GM18511 (cell line): ENCODE measurements around the gene CAPZB.

ENCODE experiments used
- ATAC-seq: cut with Tn5 transposase; IDR thresholded peaks from one replicate; pipeline ENCODE4 v1.9.1; 2021; ENCODE audit warnings: mild to moderate bottlenecking, moderate library complexity; ENCODE audit not compliant: unreplicated experiment

The CAPZB gene

DNA sequence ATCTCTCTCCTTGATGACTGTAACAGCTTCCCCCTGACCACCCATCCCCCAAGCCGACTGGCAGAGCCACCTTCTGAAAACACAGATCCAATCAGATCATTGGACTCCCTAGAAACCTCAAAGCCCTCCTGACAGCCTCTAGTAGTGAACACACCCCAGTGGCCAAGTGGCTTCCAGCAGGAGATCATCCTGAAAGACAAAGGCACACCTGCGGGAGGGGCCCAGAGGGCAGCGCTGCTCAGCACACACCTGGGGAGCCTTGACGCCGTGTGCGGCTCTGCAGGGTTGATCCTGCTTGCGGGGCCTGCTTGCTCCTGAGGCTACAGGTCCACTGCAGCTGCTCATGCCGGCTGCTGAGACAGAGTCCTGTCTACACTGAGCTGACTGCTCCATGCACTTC, 131.7 kb downstream of the CAPZB start:
- ATAC-seq: no peak

DNA sequence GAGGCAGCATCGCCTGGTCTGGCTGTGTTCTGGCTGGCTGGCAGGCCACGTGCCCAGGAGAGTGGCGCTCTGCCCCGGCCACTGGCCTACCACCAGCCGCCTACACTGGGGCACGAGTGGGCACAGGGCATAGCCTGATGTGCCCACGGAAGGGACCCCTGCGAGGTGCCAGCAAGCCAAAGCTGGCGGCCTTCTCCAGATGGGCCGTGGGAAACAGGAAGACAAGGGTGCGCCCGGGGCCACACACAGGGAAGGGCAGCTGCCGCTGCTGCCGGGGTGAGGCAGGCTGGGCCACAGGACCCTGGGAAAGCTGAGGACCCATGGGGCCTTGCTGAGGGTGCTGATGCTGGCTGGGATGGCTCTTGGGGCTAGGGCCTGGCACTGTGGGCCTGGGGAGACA, 132.5 kb downstream of the CAPZB start:
- no peak for ATAC-seq

DNA sequence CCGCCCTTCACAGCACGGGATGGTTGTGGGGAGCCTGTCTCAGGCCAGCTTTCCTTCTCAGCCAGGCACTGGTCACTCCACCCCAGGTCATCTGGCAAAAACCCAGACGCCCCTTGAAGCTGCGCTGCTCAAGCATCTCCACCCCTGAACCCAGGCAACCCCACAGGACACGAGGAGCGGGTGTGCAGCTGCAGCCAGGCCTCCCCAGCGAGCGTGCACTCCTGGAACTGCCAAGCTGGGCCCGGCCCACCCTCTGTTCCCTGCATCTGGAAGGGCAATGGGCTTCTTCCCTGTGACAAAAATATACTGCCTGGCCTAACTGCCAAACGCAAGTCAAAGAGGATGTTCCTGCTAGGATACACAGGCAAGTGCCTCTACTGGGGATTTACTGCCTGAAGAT, 133.5 kb downstream of the CAPZB start:
- no peak for ATAC-seq

DNA sequence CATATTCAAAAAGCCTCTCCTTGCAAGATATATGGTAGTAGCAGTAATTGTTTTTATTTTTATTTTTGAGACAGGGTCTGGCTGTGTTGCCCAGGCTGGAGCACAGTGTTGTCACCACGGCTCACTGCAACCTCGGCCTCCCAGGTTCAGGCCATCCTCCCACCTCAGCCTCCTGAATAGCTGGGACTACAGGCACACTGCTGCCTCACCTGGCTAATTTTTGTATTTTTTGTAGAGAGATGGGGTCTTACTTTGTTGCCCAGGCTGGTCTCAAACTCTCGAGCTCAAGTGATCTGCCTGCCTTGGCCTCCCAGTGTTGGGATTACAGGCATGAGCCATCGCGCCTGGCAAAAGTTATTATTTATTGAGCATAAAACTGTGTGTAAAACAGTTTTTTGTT, 134.8 kb downstream of the CAPZB start:
- no peak for ATAC-seq

DNA sequence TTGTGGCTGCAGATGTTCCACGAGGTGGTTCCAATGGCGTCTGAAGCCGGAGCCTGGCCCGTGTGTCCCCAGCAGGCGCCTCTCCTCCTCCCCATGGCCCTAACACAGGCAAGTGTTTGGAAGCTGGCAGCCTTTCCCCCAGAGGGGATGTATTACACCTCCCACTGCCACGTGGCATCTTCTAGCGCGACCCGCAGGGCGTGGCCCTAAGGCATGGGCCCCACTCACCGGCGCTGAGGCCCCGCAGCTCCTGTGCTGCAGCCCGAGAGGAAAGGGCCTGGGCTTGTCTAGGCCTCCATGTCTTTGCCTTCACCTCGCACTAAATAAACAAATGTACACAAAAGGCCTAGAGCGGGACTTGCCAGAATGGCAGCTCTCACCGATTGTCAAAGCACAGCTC, 135.3 kb downstream of the CAPZB start:
- ATAC-seq: no peak

DNA sequence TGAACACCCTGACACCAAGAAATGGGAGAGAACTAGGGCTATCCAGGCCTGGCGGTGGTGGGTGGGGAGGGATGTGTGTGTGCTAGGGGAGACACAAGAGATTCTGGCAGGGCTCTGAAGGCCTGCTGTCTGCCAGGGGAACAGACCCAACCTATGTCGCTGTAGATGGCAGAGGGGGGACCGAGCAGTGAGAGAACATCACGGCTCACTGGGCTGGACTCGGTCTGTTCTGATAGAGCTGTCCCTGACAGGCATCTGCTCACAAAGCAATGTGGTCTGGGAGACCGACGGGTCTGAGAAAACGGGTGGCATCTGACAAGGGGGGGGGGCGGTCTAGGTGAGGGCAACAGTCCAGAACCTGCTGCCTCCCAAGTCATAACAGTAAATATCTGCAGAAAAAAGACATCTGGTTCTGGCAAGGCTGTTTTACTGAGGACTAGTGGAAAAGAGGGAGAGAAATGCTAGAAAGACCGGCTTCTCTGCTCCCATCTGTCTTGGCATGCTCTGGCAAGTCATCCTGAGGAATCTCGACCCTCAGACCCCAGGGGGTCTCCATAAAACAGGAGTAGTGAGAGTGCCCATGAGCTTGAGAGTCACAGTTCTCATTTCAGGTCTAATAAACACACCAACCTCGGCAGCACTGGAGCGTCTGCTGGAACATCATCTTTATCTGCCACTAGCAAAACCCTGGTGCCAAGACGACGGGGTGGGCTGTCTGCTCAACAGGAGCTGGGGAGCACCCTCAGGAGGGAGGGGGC, 136.7 kb downstream of the CAPZB start:
- no peak for ATAC-seq

DNA sequence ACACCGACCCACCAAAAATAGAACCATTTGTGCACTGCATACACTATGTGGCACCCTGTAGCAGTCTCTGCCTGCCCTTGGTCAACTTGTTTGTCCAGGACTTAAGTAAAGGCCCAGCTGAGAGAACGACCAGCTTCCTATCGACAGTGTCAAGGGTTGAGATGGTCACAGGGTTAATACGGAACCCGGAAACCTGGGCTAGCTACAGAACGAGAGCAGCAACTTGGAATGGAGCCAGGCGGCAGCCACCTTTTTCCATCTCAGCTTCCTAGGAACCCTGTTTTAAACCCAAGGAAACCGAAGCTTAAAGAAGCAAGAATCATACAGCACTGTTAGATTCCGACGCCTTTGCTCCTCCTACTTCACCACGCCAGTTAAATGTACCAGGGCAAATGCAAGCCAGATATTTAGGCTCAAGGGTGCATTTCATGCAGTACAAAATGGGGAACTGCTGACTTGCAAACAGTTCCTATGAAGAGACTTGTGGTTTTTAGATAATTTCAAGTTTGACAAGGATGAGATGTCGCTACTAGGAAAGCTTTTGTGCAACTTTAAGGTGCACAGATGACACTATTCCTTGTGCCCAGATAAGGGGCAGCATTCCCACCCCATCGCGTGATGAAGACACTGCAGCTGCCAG, 137.7 kb downstream of the CAPZB start:
- ATAC-seq: no peak

DNA sequence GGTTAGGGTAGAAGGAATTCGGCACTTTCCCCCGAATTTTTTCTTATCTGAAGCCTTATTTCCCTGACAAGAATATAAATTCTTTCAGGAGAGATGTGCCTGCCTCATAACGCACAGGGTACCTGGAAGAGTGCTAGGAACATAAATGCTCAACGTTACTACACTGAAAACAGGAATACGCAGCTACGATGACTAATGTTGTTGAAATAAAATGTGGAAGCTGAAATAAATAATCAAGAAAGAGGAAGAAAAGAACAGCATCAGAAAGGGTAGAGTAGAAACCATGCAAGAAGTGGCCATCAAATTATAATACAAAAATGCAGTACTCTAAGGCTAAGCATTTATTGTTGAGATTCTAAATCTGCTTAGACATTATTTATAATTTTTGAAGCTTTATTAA, 139.3 kb downstream of the CAPZB start:
- no peak for ATAC-seq

DNA sequence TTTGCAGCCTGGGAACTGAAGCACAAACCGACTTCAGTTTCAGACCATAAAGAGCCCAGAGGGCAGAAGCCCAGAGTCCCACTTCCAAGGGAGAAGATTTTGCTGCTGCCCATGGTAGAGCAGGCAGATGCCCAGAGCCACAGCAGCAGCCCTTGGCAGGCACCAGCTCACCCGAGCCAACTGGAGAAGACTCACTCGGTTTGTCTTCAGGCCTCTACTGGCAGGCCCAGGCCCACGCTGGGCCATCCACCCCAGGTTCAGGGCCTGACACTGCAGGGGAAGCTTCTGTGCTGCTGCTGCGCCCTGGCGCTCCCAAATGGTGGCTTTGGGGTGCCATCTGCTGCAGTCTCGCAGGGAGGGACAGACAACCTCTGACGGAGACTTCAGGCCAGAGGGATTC, 139.9 kb downstream of the CAPZB start:
- no peak for ATAC-seq

DNA sequence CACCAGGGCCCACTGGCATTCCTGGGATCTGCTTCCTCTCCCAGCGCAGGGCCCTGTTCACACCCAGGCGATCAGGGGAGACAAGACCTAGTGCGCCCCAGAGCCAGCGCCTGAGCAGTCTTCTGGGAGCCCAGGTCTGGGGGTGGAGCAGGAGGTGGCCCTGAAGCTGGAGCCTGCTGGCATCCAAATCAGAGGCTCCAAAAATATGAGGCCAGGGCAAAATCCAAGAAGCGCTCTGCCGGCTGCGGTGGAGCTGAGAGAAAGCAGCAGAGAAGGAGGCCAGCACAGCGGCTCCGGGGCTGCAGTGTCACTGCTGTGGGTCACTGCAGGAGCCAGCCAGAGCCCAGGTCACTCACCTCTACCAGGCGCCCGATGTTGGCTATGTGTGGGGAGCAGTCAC, 140.5 kb downstream of the CAPZB start:
- ATAC-seq: no peak

DNA sequence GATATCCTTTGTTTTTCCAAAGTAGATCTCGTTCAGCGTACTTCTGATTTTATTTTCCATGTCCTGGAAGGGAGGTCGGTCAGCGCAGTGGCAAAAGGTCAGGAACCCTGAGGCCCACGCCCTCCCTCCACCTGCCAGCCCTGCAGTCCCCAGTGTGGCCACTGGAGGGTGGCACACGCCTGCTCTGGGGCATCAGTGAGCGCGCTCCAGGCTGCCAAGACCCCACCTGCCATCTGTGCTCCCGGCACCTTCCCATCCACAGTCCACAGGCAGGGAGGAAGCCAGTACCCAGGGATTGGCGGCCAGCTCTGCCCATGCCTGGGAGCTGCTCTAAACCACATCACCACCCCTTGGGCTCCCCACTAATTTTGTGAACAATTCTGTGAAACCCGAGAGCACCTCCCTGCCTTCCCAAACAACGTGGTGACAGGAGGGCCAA, 140.9 kb downstream of the CAPZB start:
- no peak for ATAC-seq

DNA sequence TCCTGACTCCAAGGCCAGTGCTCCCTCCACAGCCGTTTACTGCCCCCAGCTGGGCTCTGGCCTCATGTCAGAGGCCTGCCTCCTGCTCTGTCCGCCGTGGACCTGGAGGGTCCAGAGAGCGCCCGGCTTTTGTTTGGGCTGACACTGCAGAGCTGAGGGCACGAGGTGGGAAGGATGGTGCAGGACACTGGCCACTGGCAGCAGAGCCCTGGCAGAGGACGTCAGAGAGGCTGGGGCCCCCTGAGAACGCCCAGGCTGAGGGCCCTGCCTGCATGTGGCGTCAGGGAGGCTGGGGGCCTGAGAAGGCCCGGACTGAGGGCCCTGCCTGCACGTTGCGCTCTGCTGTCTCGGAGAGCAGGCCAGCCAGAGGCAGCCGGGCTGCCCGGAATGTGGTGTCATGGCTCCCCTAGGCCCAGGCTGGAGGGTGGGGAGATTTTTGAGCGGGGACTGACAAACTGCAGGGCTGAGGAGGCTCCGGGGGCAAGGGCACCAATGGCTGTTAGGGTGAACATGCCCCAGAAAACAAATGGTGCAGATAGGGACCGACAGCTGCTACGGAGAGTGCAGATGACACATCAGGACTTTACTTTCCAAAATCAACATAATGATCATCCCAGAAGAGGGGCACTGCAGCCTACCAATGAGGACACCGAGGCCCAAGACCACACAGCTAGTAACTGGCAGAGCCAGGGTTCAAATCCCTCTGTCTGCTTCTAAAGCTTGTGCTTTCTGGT, 141.6 kb downstream of the CAPZB start:
- ATAC-seq: no peak

DNA sequence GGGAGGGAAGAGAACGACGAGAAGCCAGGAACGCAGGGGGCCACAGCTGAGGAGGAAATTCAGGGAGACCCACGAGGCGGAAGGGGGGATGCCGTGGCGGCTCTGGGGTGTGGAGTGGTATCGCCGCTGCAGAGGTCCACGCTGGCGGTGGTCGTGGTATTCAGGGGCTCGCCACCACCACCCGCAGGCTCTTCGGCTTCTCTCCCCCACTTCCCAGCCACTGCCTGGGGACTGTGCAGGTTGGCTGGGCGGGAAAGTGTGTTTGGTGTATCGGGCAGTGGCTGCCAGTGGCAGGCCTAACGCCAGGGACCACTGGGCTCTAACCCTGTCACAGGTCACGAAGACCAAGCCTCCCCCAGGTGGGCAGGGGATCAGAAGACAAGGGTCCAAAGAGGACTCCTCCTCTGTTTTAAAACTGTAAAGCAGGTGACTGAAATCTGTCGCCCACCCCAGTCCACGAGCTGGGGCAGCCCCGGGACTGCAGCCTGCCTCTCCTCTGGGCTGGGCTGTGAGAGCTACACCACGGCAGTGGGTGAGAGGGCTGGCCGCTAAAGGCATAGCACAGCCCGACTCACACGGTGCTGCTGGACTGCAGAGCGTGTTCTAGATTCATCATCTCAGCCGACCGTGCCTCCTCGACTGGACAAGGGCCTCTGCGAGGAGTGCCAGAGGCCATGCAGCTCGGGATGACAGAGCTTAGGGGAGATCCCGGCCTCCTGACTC, 142.3 kb downstream of the CAPZB start:
- no peak for ATAC-seq

DNA sequence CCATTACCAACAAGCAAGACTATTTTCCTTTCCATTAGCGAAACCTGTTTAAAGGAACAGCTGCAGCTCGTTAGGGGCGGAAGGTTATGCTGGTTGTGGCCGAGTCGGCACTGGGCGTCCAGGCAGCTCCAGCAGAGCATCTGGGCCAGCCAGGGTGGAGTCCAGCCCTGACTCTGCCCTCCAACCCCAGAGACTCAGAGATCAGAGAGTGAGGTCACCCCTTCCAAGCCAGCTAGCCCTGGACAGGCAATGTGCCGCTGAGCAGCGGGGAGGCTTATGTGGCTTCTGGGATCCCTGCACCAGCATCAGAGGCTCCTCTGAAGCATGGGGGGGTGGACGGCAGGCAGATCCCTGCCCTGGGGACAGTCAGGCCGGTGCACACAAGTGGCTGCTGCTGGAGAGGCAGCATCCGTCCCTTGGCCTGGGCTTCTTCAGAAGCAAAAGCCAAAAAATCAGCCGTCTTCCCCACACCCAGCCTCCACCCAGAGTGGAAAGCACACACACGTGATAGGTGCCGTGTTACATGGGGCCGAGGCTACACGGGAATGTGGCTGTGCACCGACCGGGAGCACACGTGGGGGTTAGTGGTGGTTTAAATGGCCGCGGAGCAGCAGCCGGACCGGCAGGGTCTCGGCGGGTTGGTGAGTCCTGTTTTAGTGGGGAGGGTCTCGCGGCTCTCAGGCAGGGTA, 143.1 kb downstream of the CAPZB start:
- ATAC-seq: no peak

DNA sequence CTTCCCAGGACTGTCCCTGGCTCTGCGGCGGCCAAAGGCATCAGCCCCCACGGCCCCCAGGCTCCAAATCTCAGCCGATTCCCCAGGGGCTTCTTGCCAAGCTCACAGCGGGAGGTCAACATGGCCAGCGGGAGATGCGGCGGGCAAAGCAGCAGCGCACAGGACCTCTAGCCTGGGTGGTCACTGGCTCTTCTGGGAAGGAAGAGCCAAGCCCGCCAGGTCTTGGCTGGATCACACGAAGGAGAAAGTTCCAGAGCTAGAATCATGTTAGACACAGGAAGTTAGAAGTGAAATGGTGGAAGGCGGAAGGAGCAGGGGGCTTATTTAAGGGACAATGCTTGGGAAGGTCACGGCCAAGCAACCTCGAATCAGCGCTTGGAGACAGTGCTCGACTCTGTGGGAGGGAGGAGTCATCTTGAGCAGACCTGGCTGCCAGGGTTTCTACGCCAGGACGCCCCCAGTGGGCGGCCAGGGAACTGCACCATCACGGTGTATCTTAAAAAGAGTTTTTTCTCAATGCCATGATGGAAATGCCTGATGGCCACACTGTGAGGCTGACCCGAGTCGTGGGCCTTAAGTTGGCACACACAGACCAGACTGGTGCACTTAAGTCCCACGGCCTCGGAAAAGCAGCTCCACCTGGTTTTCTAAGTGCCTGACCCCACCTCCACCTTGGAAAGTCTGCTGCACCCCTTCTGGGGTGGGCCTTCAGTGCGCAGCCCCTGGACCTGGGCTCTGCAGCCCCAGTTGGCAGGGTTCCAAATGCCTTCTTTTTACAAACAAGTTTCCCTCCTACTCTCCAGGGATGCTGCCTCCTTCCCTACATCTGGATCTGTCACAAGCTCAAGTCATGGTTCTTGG, 143.9 kb downstream of the CAPZB start:
- no peak for ATAC-seq

DNA sequence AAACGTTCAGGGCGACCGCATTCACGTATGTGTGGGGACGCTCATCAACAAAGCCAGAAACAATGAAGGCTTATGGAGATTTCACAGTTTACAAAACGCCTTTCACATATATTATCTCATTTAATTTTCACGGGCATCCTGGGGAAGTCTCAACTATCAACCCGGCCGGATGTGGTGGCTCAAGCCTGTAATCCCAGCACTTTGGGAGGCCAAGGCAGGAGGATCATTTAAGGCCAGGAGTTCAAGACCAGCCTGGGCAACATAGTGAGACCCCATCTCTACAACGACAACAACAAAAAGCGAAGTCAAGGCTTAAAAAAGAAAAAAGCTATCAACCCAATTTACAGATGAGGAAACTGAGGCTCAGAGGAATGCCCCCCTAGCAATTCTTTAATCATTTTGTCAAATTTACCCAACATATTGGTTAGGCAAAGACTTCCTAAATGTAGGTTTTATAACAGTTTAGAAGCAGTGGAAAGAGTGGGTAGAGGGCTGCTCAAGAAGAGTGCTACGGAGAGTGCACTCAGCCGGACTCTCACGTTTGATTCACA, 144.9 kb downstream of the CAPZB start:
- no peak for ATAC-seq

DNA sequence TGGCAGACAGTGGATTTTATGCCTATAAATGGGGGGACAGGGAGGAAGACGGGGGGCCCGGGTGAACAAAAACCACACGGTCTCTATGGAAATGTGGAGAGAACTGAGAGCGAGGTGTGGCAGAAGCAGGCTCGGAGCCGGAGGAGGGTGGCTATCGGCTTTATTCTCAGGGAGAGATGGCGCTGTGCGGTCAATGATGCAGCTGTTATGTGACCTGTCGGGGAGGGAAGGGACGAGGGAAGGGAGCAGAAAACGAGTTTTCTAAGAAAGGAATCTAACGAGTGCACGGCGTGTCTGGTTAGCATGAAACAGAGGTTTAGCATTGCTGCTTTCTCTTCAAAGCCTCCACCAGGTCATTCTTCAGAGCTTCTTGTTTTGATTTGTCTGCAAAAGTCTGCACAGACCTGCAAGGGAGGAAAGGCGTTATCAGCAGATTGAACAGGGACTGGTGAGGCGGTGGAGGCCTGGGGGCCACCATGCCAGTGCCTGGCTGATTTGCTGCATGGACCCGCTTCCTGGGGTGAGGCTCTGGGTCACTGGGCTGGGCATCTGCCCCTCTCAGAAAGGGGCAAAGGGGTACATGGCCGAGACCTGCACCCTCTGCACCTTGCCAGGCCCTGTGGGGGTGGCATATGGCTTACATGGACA, 146.0 kb downstream of the CAPZB start:
- no peak for ATAC-seq

DNA sequence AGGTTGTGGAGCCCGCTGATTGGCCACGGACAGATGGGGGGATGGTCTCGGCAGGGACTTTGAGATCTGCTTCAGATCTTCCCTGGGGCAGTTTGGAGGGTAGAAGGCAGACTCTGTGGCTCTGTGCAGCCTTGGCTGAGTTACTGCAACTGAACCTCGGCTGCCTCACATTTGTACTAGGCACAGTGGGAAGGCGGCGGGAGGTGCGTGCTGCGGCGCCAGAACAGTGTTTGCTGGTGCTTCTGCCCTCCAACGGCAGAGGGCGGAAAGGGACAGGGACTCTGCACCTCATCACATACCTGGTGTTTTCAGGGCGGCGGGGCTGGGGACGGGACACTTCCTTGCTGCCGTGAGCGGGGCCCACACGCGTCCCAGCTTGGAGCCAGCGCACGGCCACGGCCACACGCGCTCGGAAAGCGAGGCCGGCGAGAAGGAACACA, 147.0 kb downstream of the CAPZB start:
- no peak for ATAC-seq

DNA sequence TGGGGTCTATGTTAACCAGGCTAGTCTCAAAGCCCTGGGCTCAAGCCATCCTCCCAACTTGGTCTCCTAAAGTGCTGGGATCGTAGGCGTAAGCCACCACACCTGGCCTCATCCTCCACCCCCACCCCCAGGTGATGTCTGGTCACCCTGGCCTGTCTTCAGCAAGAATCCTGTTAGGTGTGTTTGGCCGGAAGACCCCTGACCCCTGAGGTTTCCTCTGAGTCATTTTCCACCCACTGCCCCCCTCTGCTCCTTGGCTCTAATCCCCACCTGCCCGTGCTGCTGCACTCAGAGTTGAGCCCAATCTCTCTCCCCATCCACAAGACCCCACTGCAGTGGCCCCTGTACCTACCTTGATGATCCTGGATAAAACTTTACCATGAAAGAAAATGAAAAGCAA, 148.1 kb downstream of the CAPZB start:
- no peak for ATAC-seq
